Measurements from ENCODE around the gene BORCS8. TPM values are rescaled to one million over a fixed set of nuclear protein-coding genes. Genes with fewer than 3 reads are reported as not detected.

BORCS8 gene
- total and polyA plus RNA-seq, 2 of the 13 experiments (the other 11 are each of a cell fraction or from before 2014, with no cell fraction given): 9.6 to 13.3 TPM

DNA sequence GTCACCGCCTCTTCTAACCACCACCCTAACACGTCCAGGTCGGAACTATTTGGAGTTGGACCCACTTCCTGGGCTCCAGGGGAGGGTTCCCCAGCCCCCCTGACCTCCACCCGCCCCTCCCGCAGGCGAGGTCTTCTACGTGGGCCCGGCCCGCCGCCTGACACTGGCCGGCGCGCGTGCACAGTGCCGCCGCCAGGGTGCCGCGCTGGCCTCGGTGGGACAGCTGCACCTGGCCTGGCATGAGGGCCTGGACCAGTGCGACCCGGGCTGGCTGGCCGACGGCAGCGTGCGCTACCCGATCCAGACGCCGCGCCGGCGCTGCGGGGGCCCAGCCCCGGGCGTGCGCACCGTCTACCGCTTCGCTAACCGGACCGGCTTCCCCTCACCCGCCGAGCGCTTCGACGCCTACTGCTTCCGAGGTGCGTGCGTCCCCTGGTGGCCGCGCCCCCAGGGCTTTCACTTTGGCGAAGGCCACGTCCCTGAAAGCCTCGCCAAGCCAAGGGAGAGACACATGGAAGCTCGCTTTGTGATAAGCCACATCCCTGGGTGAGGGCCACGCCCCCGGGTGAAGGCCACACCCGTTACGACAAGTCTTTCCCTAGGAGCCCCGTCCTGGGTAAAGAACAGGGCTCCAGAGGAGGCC is 33.0 kb upstream of the BORCS8 start (continued):
- TF ChIP-seq, protein P1, sequence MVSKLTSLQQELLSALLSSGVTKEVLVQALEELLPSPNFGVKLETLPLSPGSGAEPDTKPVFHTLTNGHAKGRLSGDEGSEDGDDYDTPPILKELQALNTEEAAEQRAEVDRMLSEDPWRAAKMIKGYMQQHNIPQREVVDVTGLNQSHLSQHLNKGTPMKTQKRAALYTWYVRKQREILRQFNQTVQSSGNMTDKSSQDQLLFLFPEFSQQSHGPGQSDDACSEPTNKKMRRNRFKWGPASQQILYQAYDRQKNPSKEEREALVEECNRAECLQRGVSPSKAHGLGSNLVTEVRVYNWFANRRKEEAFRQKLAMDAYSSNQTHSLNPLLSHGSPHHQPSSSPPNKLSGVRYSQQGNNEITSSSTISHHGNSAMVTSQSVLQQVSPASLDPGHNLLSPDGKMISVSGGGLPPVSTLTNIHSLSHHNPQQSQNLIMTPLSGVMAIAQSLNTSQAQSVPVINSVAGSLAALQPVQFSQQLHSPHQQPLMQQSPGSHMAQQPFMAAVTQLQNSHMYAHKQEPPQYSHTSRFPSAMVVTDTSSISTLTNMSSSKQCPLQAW (CRISPR knock-in tag; IDR thresholded peaks at IDR 0.05): peak; percentile 35; the same call in 1 of the 2 replicates
- TF ChIP-seq BHLHE40 (IDR thresholded peaks at IDR 0.05; ENCODE audit: low read length) (0 out of 2 replicates have a peak, but pooled peaks have one; percentile 6), ZFP36L2 (CRISPR knock-in tag; IDR thresholded peaks at IDR 0.05) (no peak), ZNF333 (CRISPR knock-in tag; IDR thresholded peaks at IDR 0.05; ENCODE audit: borderline replicate concordance) (no peak), CCAR2 (optimal IDR thresholded peaks at IDR 0.05; ENCODE audit: low read depth, low read length) (no peak), ZNF24 (IDR thresholded peaks at IDR 0.05) (no peak), ESRRA (CRISPR knock-in tag; IDR thresholded peaks at IDR 0.05; ENCODE audit: low read depth) (0 out of 2 replicates have a peak, but pooled peaks have one; percentile 25), ZNF260 (CRISPR knock-in tag; IDR thresholded peaks at IDR 0.05; ENCODE audit: borderline replicate concordance, low read depth) (no peak), CCDC6 (CRISPR knock-in tag; IDR thresholded peaks at IDR 0.05) (peak; percentile 53; the same call in 1 of the 2 replicates), FOSL1 (CRISPR knock-in tag; IDR thresholded peaks at IDR 0.05; ENCODE audit: borderline replicate concordance) (0 out of 2 replicates have a peak, but pooled peaks have one; percentile 12), SMARCC2 (IDR thresholded peaks at IDR 0.05) (no peak), ZNF350 (CRISPR knock-in tag; IDR thresholded peaks at IDR 0.05; ENCODE audit: borderline replicate concordance, low read depth) (no peak), ZNF792 (CRISPR knock-in tag; IDR thresholded peaks at IDR 0.05) (peak; percentile 48; the same call in 1 of the 2 replicates)
- TF ChIP-seq, protein P2, sequence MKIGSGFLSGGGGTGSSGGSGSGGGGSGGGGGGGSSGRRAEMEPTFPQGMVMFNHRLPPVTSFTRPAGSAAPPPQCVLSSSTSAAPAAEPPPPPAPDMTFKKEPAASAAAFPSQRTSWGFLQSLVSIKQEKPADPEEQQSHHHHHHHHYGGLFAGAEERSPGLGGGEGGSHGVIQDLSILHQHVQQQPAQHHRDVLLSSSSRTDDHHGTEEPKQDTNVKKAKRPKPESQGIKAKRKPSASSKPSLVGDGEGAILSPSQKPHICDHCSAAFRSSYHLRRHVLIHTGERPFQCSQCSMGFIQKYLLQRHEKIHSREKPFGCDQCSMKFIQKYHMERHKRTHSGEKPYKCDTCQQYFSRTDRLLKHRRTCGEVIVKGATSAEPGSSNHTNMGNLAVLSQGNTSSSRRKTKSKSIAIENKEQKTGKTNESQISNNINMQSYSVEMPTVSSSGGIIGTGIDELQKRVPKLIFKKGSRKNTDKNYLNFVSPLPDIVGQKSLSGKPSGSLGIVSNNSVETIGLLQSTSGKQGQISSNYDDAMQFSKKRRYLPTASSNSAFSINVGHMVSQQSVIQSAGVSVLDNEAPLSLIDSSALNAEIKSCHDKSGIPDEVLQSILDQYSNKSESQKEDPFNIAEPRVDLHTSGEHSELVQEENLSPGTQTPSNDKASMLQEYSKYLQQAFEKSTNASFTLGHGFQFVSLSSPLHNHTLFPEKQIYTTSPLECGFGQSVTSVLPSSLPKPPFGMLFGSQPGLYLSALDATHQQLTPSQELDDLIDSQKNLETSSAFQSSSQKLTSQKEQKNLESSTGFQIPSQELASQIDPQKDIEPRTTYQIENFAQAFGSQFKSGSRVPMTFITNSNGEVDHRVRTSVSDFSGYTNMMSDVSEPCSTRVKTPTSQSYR (CRISPR knock-in tag; IDR thresholded peaks at IDR 0.05; ENCODE audit: borderline replicate concordance): peak; percentile 37; the same call in 1 of the 2 replicates
- TF ChIP-seq, protein P3, sequence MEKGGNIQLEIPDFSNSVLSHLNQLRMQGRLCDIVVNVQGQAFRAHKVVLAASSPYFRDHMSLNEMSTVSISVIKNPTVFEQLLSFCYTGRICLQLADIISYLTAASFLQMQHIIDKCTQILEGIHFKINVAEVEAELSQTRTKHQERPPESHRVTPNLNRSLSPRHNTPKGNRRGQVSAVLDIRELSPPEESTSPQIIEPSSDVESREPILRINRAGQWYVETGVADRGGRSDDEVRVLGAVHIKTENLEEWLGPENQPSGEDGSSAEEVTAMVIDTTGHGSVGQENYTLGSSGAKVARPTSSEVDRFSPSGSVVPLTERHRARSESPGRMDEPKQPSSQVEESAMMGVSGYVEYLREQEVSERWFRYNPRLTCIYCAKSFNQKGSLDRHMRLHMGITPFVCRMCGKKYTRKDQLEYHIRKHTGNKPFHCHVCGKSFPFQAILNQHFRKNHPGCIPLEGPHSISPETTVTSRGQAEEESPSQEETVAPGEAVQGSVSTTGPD (CRISPR knock-in tag; IDR thresholded peaks at IDR 0.05): no peak
- TF ChIP-seq, protein P4, sequence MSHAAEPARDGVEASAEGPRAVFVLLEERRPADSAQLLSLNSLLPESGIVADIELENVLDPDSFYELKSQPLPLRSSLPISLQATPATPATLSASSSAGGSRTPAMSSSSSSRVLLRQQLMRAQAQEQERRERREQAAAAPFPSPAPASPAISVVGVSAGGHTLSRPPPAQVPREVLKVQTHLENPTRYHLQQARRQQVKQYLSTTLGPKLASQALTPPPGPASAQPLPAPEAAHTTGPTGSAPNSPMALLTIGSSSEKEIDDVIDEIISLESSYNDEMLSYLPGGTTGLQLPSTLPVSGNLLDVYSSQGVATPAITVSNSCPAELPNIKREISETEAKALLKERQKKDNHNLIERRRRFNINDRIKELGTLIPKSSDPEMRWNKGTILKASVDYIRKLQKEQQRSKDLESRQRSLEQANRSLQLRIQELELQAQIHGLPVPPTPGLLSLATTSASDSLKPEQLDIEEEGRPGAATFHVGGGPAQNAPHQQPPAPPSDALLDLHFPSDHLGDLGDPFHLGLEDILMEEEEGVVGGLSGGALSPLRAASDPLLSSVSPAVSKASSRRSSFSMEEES (CRISPR knock-in tag; IDR thresholded peaks at IDR 0.05): no peak
- TF ChIP-seq, protein P5, sequence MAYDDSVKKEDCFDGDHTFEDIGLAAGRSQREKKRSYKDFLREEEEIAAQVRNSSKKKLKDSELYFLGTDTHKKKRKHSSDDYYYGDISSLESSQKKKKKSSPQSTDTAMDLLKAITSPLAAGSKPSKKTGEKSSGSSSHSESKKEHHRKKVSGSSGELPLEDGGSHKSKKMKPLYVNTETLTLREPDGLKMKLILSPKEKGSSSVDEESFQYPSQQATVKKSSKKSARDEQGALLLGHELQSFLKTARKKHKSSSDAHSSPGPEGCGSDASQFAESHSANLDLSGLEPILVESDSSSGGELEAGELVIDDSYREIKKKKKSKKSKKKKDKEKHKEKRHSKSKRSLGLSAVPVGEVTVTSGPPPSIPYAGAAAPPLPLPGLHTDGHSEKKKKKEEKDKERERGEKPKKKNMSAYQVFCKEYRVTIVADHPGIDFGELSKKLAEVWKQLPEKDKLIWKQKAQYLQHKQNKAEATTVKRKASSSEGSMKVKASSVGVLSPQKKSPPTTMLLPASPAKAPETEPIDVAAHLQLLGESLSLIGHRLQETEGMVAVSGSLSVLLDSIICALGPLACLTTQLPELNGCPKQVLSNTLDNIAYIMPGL (CRISPR knock-in tag; IDR thresholded peaks at IDR 0.05; ENCODE audit: borderline replicate concordance in 1 of 2, low read depth in 1 of 2): peak; percentile 93
- TF ChIP-seq, protein P6, sequence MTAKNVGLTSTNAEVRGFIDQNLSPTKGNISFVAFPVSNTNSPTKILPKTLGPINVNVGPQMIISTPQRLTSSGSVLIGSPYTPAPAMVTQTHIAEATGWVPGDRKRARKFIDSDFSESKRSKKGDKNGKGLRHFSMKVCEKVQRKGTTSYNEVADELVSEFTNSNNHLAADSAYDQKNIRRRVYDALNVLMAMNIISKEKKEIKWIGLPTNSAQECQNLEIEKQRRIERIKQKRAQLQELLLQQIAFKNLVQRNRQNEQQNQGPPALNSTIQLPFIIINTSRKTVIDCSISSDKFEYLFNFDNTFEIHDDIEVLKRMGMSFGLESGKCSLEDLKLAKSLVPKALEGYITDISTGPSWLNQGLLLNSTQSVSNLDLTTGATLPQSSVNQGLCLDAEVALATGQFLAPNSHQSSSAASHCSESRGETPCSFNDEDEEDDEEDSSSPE (CRISPR knock-in tag; IDR thresholded peaks at IDR 0.05): peak; percentile 59
